Measurements from ENCODE around the gene HLA-DRB1.

Gene HLA-DRB1

DNA sequence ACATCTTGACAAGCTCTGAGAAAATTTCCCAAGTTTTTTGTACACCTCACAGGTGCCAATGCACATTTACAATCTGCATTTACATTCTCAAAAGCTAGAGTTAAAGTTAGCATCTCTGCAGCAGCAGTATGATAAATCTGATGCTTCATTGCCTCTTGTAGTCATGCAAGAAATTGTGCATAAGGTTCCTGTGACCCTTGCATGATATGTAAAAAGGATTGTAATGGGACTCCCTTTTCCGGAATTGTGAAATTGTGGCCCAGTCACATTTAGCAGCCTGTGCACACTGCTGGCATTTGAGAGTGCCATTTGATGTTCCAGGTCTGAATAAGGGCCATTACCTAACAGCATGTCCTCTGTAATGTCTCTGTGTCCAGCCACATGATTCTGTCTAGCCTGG, 24.1 kb downstream of the HLA-DRB1 start:
- H3K36me3 ChIP-seq (ENCODE audit: insufficient read depth) = no peaks in the 10 kb centered on the region
- no peak overlapping the region for H3K4me2 ChIP-seq
- TF ChIP-seq, protein P1, sequence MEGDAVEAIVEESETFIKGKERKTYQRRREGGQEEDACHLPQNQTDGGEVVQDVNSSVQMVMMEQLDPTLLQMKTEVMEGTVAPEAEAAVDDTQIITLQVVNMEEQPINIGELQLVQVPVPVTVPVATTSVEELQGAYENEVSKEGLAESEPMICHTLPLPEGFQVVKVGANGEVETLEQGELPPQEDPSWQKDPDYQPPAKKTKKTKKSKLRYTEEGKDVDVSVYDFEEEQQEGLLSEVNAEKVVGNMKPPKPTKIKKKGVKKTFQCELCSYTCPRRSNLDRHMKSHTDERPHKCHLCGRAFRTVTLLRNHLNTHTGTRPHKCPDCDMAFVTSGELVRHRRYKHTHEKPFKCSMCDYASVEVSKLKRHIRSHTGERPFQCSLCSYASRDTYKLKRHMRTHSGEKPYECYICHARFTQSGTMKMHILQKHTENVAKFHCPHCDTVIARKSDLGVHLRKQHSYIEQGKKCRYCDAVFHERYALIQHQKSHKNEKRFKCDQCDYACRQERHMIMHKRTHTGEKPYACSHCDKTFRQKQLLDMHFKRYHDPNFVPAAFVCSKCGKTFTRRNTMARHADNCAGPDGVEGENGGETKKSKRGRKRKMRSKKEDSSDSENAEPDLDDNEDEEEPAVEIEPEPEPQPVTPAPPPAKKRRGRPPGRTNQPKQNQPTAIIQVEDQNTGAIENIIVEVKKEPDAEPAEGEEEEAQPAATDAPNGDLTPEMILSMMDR (conservative IDR thresholded peaks at IDR 0.05; ENCODE audit: low read depth, low read length) = no peak
- H3K9ac ChIP-seq = no peak overlapping the region
- no peak overlapping the region for H2AFZ ChIP-seq (ENCODE audit: low read depth)
- no peaks in the 10 kb centered on the region for H3K79me2 ChIP-seq (ENCODE audit: insufficient read depth, low read depth)
- no peak overlapping the region for H3K4me3 ChIP-seq (IDR thresholded peaks at IDR 0.05; ENCODE audit: insufficient read depth, low read depth, low read length)
- H3K27me3 ChIP-seq (ENCODE audit: insufficient read depth, low read depth) = no peaks in the 10 kb centered on the region
- H3K27ac ChIP-seq = no peak overlapping the region
- no peaks in the 10 kb centered on the region for H3K4me1 ChIP-seq (ENCODE audit: low read depth, poor library complexity, severe bottlenecking)
- no peaks in the 10 kb centered on the region for H4K20me1 ChIP-seq (ENCODE audit: insufficient read depth)

DNA sequence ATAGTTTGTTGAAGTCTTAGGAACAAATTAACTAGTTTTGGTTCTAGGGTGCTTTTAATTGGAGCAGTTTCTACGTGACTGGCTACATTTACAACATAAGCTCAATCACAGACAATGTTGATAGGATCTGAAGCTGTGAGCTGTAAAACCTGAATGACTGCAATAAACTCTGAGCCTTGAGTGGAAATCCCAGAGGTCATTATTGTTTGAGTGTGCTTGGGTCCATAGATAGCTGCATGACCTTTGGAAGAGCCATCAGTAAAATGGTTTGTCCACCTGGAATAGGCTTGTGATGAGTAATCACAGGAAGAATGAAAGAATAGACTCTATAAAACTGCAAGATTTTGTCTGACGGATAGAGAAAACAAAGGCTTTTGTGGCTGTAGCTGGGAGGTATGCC, 26.7 kb downstream of the HLA-DRB1 start:
- no peaks in the 10 kb centered on the region for H4K20me1 ChIP-seq (ENCODE audit: insufficient read depth)
- H2AFZ ChIP-seq (ENCODE audit: low read depth) = no peak overlapping the region
- no peaks in the 10 kb centered on the region for H3K79me2 ChIP-seq (ENCODE audit: insufficient read depth, low read depth)
- no peaks in the 10 kb centered on the region for H3K27me3 ChIP-seq (ENCODE audit: insufficient read depth, low read depth)
- TF ChIP-seq, protein P1 (conservative IDR thresholded peaks at IDR 0.05; ENCODE audit: low read depth, low read length) = no peak
- H3K9ac ChIP-seq = no peak overlapping the region
- H3K36me3 ChIP-seq (ENCODE audit: insufficient read depth) = no peaks in the 10 kb centered on the region
- H3K4me1 ChIP-seq (ENCODE audit: low read depth, poor library complexity, severe bottlenecking) = no peaks in the 10 kb centered on the region
- H3K27ac ChIP-seq = no peak overlapping the region
- H3K4me2 ChIP-seq = no peak overlapping the region
- no peak overlapping the region for H3K4me3 ChIP-seq (IDR thresholded peaks at IDR 0.05; ENCODE audit: insufficient read depth, low read depth, low read length)

DNA sequence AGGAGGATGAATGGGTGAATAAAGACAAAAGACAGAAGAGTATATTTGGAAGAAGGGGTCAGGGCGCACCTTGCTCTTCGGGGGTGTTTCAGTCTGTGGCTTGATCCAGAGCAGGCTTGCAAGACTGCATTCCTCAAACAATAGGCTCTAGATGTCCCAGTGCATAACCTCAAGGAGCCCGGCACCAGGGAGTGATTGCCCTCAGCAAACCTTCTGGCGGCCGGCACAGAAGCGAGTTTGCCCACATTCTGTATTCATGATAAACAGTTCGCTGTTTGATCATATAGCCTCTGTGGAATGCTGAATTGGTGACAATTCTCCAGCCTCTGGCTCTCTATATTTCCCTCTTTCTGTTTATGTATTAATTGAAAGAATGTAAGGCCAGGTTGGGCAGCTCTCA, 29.9 kb downstream of the HLA-DRB1 start:
- no peaks in the 10 kb centered on the region for H3K36me3 ChIP-seq (ENCODE audit: insufficient read depth)
- TF ChIP-seq, protein P1 (conservative IDR thresholded peaks at IDR 0.05; ENCODE audit: low read depth, low read length) = no peak
- H3K9ac ChIP-seq = no peak overlapping the region

DNA sequence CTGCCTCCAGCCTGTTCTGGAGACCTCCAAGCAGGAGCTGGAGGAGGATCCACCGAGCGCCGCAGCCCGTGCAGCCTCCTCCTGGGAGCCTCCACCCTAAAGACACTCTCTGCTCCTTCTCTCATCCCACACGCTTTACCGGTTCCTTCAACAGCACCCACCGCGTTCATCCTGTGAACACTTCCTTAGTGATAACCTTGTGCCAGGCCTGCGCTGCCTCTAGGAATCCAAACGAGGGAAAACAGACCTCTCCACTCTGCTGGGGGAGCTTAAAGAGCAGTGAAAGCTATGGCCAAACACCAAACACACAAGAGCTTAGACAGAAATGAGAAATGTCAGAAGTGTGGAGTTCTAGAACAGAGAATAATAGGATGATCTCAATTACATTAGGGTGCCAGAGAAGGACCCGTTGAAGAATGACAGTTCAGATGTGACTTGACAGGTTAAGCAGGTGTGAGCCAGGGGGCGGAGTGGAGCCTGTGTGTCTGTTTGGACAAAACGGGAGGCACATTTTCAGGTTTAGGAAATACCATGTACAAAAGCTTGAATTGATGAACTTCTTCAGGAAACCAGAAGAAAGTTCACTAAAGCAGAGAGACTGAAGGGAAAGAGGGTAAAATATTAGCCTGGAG, 31.1 kb downstream of the HLA-DRB1 start:
- H3K4me3 ChIP-seq (IDR thresholded peaks at IDR 0.05; ENCODE audit: insufficient read depth, low read depth, low read length) = no peak overlapping the region
- no peaks in the 10 kb centered on the region for H3K27me3 ChIP-seq (ENCODE audit: insufficient read depth, low read depth)
- no peak overlapping the region for H3K4me2 ChIP-seq

More for the DNA sequence above, 29.9 kb downstream of the HLA-DRB1 start:
- Histone ChIP-seq H3K4me3 (IDR thresholded peaks at IDR 0.05; ENCODE audit: insufficient read depth, low read depth, low read length) (no peak overlapping the region), H3K4me2 (no peak overlapping the region), H2AFZ (ENCODE audit: low read depth) (no peak overlapping the region), H3K79me2 (ENCODE audit: insufficient read depth, low read depth) (no peaks in the 10 kb centered on the region), H3K27me3 (ENCODE audit: insufficient read depth, low read depth) (no peaks in the 10 kb centered on the region), H3K27ac (no peak overlapping the region), H4K20me1 (ENCODE audit: insufficient read depth) (no peaks in the 10 kb centered on the region), H3K4me1 (ENCODE audit: low read depth, poor library complexity, severe bottlenecking) (no peaks in the 10 kb centered on the region)

More for the DNA sequence above, 31.1 kb downstream of the HLA-DRB1 start:
- Histone ChIP-seq H3K4me1 (ENCODE audit: low read depth, poor library complexity, severe bottlenecking) (no peaks in the 10 kb centered on the region), H3K9ac (no peak overlapping the region), H3K27ac (no peak overlapping the region), H3K36me3 (ENCODE audit: insufficient read depth) (no peaks in the 10 kb centered on the region), H3K79me2 (ENCODE audit: insufficient read depth, low read depth) (no peaks in the 10 kb centered on the region), H4K20me1 (ENCODE audit: insufficient read depth) (no peaks in the 10 kb centered on the region), H2AFZ (ENCODE audit: low read depth) (no peak overlapping the region)
- TF ChIP-seq, protein P1 (conservative IDR thresholded peaks at IDR 0.05; ENCODE audit: low read depth, low read length) = no peak
